K562 (cell line): Measurements from ENCODE around the gene NFATC1. TPM values are rescaled to one million over a fixed set of nuclear protein-coding genes. Genes with fewer than 3 reads are reported as not detected.

Experiments used
- ARID3A ChIP-seq: IDR thresholded peaks from 2 replicates; pipeline ENCODE4 v1.6.1; 2012; ENCODE audit warnings: low read depth, low read length, improper control_type of control experiment, borderline replicate concordance
- BCLAF1 ChIP-seq, 2 experiments: fragments of 450-650 bp in 1 of 2; IDR thresholded peaks; 2 replicates each; pipeline ENCODE4 v1.6.1; 2011 to 2017; ENCODE audit warnings: low read depth in 2 of 2, antibody characterized with exemption in 1 of 2, borderline replicate concordance in 1 of 2, low read length in 1 of 2, mild to moderate bottlenecking in 1 of 2, mixed read lengths in 1 of 2; ENCODE audit not compliant: control insufficient read depth in 1 of 2
- CHD2 ChIP-seq: IDR thresholded peaks from 2 replicates; pipeline ENCODE4 v1.6.1; 2011; ENCODE audit warnings: low read depth, low read length
- CTCF ChIP-seq, 3 experiments: IDR thresholded peaks in 2 of 3; conservative IDR thresholded peaks in 1 of 3; 2 replicates each; pipeline ENCODE4 v1.5.1; 2011 to 2012; ENCODE audit warnings: low read length in 3 of 3, mild to moderate bottlenecking in 3 of 3, control low read depth in 2 of 3, improper control_type of control experiment in 1 of 3, inconsistent platforms in 1 of 3, low read depth in 1 of 3, mixed read lengths in 1 of 3, moderate library complexity in 1 of 3; ENCODE audit not compliant: insufficient read depth in 2 of 3
- E2F6 ChIP-seq, 2 experiments: IDR thresholded peaks; 2 replicates each; pipeline ENCODE4 v1.6.1; 2011; ENCODE audit warnings: borderline replicate concordance in 1 of 2, control low read depth in 1 of 2, low read depth in 1 of 2, low read length in 1 of 2, mild to moderate bottlenecking in 1 of 2, mixed read lengths in 1 of 2, moderate library complexity in 1 of 2; ENCODE audit not compliant: insufficient read depth in 1 of 2, insufficient read length in 1 of 2, poor library complexity in 1 of 2, severe bottlenecking in 1 of 2; ENCODE audit errors: extremely low read depth in 1 of 2
- REST ChIP-seq, 2 experiments: fragments of 450-650 bp; formaldehyde crosslinking in 1 of 2; IDR thresholded peaks; 2 replicates each; pipeline versions ENCODE4 v1.4.0 to v1.6.1; 2014 to 2020; ENCODE audit warnings: mild to moderate bottlenecking in 2 of 2, borderline replicate concordance in 1 of 2, low read depth in 1 of 2
- SREBF1 ChIP-seq: fragments of 150-350 bp; IDR thresholded peaks from 2 replicates; pipeline ENCODE4 v1.6.1; 2014; ENCODE audit warnings: antibody characterized with exemption, low read depth, low read length, borderline replicate concordance
- polyA plus RNA-seq, 8 experiments: library from polyadenylated mRNA; depleted of rRNA in 4 of 8; stranded (reverse) in 5 of 8; unstranded in 3 of 8; fragments of >200 nt; fragmentation: Nextera tagmentation in 2 of 8; fragmentation: Illumina TruSeq in 1 of 8; extraction: Ambion mirVana in 2 of 8; extraction: Trizol in 1 of 8; gene quantifications; 2 replicates each; pipeline versions ENCODE4 v1.2.1 to v1.2.3, GENCODE V29; 2011 to 2014; ENCODE audit warnings: inconsistent platforms in 1 of 8, missing spikeins in 1 of 8
- total RNA-seq, 7 experiments: library from RNA; depleted of rRNA in 6 of 7; stranded (reverse); fragments of >200 nt in 6 of 7; fragmentation: Illumina TruSeq in 2 of 7; extraction: Trizol in 2 of 7; gene quantifications; 2 replicates each; pipeline versions ENCODE4 v1.2.1 to v1.2.3, GENCODE V29; 2011 to 2021; ENCODE audit warnings: low replicate concordance in 1 of 7

NFATC1 gene
- total and polyA plus RNA-seq, 9 of the 15 experiments (the other 6 are each of a cell fraction or from before 2014, with no cell fraction given) = 1.1 to 16.4 (median 2.5) TPM

- TF ChIP-seq E2F6 (IDR thresholded peaks at IDR 0.05; ENCODE audit: borderline replicate concordance in 1 of 2, extremely low read depth in 1 of 2, insufficient read depth in 1 of 2, insufficient read length in 1 of 2, low read depth in 1 of 2, low read length in 1 of 2, poor library complexity in 1 of 2, severe bottlenecking in 1 of 2) (peak; percentile 42 to 81), CTCF (IDR thresholded peaks at IDR 0.05 in 2 of 3, conservative IDR thresholded peaks at IDR 0.05 in 1 of 3; ENCODE audit: insufficient read depth in 2 of 3, low read depth in 1 of 3, low read length in 3 of 3) (peak in 2 of 3 experiments; percentile 27 to 31; a peak in 3 of 6 replicates), REST (IDR thresholded peaks at IDR 0.05; ENCODE audit: borderline replicate concordance) (peak; percentile 22; the same call in 1 of the 2 replicates), REST (CRISPR knock-in tag; IDR thresholded peaks at IDR 0.05; ENCODE audit: low read depth) (no peak), ARID3A (no peak), BCLAF1 (IDR thresholded peaks at IDR 0.05; ENCODE audit: borderline replicate concordance in 1 of 2, control insufficient read depth in 1 of 2, low read depth in 2 of 2, low read length in 1 of 2) (no peak), SREBF1 (no peak), CHD2 (no peak)
Observed at GRCh38 chr18:79396431-79397246, 909 bp downstream of the NFATC1 start (continued).
